Hematopoietic multipotent progenitor cell treated with erythropoietin and hydrocortisone succinate and interleukin-3 and kit ligand, for 6 days (in vitro differentiated cells): ENCODE data around the gene HOXD8.

ENCODE experiments used
- DNase-seq: peaks from one replicate; pipeline ENCODE4 v3.0.0-alpha.2; 2015

HOXD8 gene

DNA sequence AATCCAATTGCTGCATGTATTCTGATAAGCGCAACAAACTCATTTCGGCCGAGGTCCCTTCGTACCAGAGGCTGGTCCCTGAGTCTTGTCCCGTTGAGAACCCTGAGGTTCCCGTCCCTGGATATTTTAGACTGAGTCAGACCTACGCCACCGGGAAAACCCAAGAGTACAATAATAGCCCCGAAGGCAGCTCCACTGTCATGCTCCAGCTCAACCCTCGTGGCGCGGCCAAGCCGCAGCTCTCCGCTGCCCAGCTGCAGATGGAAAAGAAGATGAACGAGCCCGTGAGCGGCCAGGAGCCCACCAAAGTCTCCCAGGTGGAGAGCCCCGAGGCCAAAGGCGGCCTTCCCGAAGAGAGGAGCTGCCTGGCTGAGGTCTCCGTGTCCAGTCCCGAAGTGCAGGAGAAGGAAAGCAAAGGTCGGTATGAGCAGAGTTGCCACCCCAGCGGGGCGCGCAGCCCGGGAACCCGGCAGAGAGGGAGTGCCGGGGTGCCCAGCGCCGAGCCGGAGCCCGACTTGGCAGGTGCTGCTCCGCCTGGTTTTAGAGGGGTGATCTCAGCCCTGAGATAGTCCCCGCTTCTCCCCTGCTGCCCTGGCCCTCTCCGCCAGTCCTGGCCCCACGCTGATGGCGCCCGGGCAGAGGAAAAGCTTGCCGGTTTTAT lies 12.2 kb upstream of the HOXD8 start:
- no peak for DNase-seq

DNA sequence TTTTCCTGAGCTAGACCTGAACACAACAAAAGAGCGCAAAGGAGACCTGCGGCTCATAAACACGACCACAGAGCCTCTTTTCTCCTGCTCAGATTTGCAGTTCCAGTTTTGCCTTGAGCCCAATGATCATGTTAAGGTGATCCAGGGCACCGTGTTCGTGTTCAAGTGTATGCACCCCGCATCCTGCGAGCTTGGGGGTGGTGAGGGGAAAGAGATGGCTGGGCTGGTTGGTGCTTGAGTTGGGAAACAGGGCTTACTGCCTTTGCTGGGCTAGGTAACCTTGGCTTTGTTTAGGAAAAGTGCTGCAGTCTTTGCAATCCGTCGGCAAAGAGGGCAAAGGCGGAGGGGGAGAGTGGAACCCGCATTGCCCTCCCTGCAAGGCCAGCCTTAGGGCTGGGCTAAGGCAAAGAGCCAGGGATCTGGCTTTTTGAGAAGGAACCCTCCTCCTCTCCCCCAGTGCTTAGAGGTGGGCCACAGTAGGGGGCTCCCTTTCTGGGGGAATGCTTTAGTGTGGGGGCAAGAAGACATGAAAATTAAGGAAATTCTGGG lies 11.6 kb upstream of the HOXD8 start:
- DNase-seq: no peak

DNA sequence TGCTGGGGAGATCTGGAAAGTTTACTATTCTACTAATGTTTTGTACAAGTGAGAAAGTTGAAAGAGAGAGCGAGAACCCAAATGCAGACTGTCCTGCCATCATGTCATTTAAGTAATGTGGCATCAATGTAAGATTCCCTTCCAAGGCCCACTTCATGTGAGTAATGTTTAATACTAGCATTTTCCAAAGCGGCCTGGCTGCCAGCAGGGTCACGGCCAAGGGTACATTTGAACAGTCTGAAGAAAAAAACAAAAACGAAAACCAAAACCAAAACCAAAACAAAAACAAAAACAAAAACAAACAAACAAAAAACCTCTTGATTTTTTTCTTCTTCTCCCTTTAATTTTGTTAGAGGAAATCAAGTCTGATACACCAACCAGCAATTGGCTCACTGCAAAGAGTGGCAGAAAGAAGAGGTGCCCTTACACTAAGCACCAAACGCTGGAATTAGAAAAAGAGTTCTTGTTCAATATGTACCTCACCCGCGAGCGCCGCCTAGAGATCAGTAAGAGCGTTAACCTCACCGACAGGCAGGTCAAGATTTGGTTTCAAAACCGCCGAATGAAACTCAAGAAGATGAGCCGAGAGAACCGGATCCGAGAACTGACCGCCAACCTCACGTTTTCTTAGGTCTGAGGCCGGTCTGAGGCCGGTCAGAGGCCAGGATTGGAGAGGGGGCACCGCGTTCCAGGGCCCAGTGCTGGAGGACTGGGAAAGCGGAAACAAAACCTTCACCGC lies 10.7 kb upstream of the HOXD8 start:
- DNase-seq: peak; percentile 67

- no peak for DNase-seq
Observed at GRCh38 chr2:176120364-176121189, 8.9 kb upstream of the HOXD8 start.

DNA sequence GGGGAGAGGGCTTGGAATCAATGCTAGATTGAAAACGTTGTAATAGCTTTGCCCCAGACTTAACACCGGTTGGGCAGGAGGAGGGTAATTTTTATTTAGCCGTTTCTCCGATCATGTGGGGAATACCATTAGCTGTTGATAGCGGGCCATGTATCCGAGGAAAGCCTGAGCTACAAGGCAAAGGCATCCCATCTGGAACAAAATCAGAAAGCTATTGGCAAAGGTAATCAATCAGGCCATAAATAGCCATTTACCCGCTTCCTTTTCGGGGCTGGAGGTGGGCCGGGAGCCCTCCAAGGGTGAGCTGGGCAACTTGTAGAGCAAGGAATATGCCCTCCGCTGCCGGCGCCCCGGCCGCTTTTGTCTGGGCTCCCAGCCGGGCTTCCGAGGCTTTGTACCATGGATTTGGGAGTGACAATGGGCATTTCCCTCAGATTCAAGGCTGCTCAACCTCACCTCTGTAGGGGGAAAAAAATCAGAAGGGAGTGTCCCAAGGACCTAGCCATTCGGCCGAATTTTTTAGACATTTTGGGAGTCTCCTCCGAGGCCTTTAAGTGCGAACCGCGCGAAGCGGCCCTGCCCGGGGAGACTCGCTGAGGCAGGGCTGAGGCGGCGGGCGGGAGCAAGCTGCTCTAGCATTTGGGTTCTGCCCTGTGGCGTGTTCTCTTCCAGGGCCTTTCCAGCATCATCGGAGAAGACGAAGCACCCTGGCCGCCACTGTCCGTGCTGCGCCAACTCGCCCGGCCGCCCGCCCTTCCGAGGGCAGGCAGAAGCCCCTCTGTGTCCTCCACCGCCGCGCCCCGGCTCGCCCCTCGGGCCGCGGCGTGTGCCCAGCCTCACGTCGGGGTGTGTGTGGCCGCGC lies 8.1 kb upstream of the HOXD8 start:
- no peak for DNase-seq

GRCh38 chr2:176122052-176122682 lies 7.3 kb upstream of the HOXD8 start:
- no peak for DNase-seq

DNA sequence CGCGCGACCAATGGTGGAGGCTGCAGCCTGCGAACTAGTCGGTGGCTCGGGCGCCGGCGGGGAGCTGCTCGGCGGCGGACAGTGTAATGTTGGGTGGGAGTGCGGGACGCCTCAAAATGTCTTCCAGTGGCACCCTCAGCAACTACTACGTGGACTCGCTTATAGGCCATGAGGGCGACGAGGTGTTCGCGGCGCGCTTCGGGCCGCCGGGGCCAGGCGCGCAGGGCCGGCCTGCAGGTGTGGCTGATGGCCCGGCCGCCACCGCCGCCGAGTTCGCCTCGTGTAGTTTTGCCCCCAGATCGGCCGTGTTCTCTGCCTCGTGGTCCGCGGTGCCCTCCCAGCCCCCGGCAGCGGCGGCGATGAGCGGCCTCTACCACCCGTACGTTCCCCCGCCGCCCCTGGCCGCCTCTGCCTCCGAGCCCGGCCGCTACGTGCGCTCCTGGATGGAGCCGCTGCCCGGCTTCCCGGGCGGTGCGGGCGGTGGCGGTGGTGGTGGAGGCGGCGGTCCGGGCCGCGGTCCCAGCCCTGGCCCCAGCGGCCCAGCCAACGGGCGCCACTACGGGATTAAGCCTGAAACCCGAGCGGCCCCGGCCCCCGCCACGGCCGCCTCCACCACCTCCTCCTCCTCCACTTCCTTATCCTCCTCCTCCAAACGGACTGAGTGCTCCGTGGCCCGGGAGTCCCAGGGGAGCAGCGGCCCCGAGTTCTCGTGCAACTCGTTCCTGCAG lies 6.7 kb upstream of the HOXD8 start, which contains the start of gene HOXD9:
TSS of gene HOXD9 (plus strand) at position 37 of the 728 bp plus-strand sequence. CDS start at position 87, 50 bp downstream.
- no peak for DNase-seq

DNA sequence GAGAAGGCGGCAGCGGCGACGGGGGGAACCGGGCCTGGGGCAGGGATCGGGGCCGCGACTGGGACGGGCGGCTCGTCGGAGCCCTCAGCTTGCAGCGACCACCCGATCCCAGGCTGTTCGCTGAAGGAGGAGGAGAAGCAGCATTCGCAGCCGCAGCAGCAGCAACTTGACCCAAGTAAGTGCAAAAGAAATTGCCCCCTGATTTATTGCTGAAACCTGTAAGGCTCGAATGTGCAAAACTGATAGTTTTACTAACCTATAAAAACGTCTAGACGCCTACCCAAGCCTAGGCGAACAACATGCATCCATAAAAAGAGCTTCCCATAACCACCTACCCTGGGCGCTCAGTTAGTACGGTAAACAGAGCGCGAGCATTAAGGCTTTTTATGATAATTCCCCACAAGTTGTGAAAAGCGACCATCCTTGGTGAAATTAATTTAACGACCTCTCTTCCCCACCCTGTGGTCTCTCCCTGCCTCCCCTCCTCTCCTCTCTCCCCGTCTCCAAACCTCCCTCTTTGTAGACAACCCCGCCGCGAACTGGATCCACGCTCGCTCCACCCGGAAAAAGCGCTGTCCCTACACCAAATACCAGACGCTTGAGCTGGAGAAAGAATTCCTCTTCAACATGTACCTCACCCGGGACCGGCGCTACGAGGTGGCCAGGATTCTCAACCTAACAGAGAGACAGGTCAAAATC lies 5.9 kb upstream of the HOXD8 start:
- no peak for DNase-seq

- no peak for DNase-seq
Observed at GRCh38 chr2:176124110-176124946, 5.2 kb upstream of the HOXD8 start.

DNA sequence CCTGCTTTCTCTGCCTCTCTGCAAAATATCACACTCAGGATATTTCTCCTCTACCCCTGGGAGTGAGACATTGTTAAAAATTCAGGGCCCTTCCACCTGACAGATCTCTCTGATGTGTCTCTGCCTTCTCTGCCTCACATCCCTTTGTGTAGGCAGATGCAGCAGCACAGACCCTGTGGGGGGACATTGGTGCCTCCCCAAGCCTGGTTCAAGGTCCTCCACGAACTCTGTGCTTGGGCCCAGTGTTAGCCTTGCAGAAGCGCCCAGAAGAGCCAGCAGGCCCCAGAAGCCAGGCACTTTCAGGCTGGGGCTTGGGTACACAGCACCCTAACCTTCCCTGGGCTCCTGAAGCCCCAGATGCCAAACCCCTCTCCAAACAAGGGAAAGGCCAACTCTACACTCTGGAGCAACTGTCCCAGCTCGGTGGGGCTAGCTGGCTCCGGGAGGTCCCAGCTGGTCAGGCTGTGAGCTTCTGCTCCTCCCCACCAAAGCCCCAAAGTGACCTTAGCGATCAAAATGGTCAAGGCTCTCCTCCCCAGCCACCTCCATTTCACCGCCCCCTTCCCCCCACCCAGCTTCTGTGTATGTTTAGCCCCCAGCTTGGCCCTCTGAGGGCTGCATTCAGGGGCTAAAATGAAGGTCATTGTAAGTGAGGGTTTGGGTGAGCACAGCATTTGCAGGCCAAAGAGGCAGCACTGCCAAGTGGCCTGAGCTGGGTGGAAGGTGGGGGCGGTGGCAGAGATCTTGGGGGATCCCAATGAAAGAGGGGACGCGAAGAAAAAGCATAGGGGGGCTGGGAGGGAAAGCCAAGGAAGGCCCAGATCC lies 4.3 kb upstream of the HOXD8 start:
- no peak for DNase-seq

DNA sequence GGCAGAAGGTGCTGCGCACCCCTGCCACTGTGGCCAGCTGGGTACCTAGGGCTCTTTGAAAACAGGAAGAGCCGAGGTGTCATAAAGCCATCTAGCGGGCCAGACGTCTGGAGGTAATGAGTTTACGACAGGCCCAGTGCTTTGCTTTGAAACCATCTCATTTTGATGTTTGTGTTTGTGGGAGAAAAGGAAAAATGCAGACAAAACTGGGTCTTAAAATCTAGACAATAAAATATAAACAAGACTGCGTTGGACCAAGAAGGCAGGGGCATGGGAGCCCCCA lies 3.8 kb upstream of the HOXD8 start:
- no peak for DNase-seq

GRCh38 chr2:176126929-176127773 lies 2.4 kb upstream of the HOXD8 start:
- peak; percentile 84 for DNase-seq

GRCh38 chr2:176127774-176128072 lies 1.8 kb upstream of the HOXD8 start:
- no peak for DNase-seq

DNA sequence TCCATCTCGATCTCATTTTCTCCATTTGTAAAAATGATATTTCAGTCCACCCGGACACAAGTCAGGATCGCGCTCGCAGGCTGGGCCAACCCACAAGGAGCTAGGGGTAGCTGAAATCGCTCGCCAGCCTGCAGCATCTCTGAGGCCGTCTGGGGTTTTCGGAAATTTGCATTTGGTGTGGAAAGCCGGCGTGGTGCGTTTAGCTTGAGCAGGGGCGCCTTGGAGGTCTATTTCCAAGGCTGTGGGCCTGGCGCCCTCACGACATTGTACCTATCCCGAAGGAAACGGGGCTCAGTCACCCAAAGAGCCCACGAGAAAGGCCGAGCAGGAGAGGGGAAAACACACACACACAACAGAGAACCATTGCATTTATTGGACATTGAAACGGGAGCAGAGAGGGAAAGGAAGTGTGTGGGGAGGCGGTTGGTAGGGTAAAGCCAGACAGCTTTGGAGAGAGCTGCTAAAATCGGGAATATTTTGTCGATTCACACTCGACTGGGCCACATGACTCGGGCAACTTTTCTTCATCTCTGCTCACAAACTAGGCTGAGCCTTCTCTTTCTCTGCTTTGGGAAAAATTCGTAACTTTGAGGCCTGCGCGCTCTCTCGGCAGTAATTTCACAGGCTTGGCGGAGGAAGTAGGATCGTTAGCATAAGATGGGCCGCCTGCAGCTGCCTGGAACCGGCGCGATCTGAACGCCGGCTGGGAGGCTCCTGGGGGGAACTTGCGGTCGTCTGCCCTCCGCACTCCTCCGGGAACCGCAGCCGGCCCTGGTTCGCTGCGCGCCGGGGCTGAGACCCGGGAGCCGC lies 1.1 kb upstream of the HOXD8 start:
- DNase-seq: no peak

- no peak for DNase-seq
Observed at GRCh38 chr2:176129813-176130146, 275 bp downstream of the HOXD8 start.

DNA sequence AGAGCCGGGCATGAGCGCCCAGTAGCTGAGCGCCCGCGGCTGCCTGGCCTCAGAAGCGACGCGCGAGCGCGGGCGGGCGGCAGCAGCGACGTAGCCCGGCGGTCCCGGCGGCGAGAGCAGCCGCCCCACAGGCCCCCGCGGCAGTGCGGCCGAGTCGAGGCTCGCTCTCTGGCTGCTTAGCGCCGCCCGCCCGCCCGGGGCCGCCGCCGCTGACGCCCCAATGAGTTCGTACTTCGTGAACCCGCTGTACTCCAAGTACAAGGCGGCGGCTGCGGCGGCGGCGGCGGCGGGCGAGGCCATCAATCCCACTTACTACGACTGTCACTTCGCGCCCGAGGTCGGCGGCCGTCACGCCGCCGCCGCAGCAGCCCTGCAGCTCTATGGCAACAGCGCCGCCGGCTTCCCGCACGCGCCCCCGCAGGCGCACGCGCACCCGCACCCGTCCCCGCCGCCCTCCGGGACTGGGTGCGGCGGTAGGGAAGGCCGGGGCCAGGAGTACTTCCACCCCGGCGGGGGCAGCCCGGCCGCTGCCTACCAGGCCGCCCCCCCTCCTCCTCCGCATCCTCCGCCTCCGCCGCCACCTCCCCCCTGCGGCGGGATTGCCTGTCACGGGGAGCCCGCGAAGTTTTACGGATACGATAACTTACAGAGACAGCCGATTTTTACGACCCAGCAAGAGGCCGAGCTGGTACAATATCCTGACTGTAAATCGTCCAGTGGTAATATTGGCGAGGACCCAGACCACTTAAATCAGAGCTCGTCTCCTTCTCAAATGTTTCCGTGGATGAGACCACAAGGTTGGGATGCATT lies 847 bp downstream of the HOXD8 start:
- DNase-seq: no peak
